ENCODE results near the gene KBTBD6.
"Not testable (repeated sequence)": the region's sequence is repeated elsewhere in the genome, so short reads cannot be mapped to it uniquely, and the experiment has no call there.

KBTBD6 gene

DNA sequence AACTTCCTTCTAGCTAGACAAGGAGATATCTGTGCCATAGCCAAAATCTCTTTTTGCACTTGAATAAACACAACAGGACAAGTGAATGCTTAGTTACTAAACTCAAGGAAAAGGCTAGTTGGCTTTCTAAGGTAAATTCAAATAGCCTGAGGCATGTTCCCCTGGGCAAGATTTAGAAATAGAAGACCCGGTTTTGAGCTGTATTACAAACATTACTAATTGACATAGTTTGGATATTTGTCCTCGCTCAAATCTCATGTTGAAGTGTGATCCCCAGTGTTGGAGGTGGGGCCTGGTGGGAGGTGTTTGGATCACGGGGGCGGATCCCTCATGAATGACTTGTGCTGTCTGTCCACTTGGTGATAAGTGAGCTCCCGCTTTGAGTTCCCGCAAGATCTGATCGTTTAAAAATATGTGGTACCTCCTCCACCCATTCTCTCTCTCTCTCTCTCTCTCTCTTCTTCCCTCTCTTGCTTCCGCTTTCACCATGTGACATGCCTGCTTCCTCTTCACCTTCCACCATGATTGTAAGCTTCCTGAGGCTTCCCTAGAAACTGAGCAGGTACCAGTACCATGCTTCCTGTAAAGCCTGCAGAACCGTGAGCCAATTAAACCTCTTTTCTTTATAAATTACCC lies 3.9 kb upstream of the KBTBD6 start:
- DNase-seq (ENCODE audit: low read depth in 2 of 3, low spot score in 1 of 3) = no peak

DNA sequence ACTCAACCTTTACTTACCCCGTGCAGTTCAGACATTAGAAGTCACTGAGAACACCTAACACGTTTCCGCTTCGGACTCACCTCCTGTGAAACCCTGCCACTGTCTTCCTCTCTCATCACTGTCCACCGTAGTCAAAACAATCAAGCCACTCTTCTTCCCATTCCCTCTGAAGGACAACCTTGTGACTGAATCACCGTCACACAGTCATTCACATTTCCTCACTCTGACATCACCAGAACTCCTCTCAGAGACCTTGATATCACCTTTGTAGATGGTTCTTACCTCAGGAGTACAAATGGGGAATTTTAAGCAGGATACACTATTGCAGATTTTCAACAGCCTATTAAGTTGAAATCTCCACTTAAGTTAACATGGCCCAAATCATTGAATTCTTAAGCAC lies 1.3 kb upstream of the KBTBD6 start:
- no peak for DNase-seq (ENCODE audit: low read depth in 2 of 3, low spot score in 1 of 3)

DNA sequence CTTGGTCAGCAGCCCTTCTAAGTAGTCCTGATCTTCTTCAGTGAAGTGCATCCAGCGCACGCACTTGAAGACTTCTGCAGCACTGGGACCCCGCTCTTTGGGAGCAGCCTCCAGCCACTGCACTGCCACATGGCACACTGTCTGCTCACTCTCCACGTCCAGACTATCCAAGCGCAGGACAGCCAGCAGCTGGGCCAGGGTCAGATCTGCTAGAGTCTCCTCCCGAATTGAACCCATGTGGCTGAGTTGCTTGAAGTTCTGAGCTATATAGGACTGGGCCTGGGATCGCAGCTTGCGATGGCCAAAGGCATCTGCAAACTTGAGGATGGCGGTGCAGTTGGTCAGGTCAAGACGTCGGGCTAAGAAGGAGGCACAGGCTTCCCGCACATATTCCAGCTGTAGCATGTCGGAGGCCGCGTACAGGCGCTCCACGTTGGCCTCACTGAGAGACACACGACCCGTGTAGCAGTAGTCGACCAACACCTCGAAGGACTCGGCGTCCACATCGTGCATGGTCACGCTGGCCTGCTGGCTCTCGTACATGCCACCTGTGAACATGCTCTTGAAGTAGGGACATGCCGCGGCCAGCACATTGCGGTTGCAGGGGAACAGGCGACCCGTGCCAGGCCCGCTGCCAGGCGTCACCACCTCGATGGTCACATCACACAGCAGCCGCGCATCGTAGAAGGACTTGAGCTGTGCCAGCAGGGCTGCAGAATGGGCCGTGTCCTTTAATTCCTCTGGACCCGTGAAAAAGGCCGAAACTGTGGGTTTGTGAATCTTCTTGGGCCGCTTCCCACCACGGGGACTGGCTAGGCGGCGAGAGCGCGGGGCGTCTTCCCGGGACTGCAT lies 716 bp downstream of the KBTBD6 start:
- not testable (repeated sequence) for DNase-seq (ENCODE audit: low read depth in 2 of 3, low spot score in 1 of 3)

DNA sequence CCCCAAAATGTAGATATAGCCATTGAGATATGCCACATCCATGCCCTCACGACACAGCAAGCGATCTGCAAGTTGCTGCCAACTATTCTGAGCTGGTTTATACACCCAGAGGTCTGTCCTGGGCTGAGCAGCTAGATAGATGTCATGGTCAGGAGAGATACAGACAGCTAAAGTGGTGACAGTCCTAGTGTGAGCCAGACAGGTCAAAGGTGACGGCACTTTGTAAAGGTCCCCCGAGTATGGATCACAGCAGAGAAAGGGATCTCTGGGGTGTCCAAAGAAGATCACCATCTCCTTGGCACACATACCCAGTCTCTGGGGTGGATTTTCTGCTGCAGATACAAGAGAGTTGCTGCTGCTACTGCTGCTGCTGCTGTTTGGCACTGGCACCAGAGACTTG lies 1.4 kb downstream of the KBTBD6 start:
- not testable (repeated sequence) for DNase-seq (ENCODE audit: low read depth in 2 of 3, low spot score in 1 of 3)

DNA sequence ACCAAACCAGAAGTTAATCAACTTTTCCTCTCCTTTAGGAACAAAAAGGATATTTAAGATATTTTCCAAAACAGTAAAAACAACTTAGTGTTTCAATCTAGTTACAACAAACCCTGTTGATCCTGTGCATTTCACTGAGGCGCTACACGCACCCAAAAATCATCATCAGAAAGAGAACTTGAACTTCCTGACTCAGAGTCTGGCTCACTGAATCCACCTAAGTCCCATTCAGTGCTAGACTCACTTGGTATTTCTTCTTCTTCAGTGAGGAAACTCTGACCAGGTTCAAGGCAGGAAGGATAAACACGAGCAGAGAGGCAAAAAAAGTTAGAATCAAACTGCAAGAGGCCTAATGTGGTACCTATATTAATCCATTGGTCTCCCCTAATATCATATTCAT lies 2.2 kb downstream of the KBTBD6 start:
- no peak for DNase-seq (ENCODE audit: low read depth in 2 of 3, low spot score in 1 of 3)

DNA sequence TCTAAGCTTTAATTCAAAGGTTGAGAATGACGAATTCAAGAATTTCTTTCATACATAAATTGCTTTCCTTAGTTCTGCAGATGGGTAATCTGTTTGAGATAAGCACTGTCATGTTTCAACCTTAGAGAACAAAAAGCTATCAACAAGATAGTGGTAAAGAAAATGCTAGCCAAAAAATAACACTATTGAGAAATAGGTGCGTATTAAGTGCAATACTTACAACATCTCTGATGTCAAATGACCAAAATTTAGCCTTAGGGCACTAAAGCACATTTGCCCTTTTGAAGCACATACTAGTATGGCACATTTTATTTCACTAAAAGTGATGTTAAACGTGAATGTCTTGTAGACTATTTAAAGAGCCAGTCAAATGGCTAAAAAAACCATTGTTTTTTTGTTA lies 4.9 kb downstream of the KBTBD6 start:
- no peak for DNase-seq (ENCODE audit: low read depth in 2 of 3, low spot score in 1 of 3)

DNA sequence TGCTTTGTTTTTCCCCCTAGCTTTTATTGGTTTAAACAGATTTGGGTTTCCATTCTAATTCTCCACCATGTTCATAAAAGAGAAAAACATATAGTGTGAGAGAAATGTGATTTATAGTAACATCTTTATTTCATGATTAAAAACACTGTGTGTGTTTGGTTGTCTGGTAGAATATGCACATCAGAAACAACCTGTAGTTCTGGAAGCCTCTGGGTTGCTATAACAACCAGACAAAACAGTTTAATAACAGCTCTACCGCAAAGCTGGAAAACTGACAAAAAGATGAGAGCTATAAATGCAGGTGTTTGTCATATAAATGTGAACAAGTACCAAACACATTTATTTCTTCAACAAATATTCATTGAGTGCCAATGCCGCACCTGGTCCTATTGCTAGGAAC lies 9.8 kb downstream of the KBTBD6 start:
- DNase-seq (ENCODE audit: low read depth in 2 of 3, low spot score in 1 of 3) = no peak

DNA sequence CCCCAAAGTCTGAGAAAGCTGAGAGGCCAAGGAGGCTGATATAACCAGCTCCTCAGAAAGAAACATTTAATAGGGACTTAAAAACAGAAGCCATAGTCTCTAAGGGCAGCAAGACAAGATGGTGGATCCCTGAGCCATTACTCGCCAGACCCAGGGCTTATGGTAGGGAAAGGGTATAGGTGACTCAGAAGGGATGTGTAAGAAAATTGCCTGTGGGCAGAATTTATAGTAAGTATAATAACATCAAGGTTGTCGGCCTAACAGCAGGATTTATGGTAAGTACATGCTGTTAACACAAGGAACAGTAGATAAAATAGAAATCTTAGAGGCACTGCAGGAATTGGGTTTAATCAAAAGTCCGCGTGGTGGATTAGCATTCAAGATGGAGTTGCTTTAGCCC lies 14.7 kb downstream of the KBTBD6 start:
- no peak for DNase-seq (ENCODE audit: low read depth in 2 of 3, low spot score in 1 of 3)

DNA sequence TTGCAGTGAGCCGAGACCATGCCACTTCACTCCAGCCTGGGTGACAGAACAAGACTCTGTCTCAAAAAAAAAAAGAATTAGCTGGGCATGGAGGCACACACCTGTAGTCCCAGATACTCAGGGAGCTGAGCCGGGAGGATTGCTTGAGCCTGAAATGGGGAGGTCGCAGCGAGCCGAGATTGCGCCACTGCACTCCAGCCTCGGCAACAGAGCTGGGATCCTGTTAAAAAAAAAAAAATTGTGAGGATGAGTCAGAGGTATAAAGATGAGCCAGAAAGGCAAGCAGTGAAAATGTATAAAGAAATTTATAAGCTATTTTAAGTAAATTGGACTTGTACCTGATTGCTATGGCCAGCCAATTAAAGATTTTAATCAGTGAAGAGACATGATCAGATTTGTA lies 21.1 kb downstream of the KBTBD6 start:
- no peak for DNase-seq (ENCODE audit: low read depth in 2 of 3, low spot score in 1 of 3)

DNA sequence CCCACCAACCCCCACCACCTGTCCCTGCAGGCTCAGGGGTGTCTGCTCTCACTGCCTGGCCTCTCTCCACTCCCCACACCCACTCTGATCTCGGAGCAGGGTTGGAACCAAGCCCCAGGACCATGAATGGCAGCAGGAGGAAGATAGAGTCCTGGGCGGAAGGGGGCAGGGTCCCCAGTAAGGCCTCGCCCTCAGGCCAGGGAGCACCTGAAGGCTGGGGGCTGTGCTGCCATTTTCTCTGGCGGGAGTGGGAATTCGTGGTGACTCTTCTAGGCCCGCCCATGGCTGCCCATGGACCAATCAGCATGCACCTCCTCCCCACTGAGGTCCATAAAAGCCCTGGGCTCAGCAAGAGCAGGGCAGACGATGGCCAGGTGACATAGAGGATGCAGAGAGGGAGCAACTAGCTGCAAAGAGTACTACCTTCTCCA lies 25.0 kb downstream of the KBTBD6 start:
- DNase-seq (ENCODE audit: low read depth in 2 of 3, low spot score in 1 of 3) = no peak

DNA sequence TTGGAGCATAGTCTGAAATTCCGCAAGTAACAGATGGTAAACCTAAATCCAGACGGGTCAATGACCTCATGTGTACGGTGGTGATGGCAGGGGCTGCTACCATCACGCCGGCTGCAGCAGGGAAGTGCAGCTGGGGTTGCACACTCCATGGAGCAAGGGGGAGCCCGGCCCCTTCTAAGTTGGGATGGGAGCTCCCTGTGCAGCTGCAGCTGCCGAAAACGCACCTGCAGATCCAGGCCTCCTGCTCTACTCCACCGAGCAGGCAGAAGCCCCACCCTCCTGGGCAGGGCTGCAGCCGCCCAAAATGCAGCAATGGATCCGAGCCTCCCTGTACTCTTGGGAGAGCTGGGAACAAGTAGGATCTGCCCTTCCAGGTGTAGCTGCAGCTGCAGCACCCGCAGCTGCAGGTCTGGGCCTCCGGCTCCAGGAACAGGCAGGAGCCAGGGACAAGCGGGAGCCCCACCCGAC lies 25.5 kb downstream of the KBTBD6 start:
- no peak for DNase-seq (ENCODE audit: low read depth in 2 of 3, low spot score in 1 of 3)

DNA sequence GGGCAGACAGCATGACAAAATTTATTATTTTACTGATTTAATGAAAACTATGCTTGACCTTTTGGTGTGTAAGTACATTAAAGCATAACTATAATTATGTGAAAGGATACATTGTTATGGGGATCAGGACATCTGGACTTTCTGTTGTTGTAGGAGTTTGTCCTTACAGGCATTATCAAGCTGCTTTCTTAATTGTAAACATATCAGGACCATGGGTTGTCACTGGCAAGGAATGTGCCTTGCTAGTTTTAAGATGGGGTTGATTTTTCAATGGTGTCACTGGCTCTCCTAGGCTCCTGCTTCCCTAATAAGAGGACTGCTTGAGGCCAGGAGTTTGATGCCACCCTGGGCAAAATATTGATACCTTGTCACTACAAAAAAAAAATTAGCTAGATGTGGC lies 32.6 kb downstream of the KBTBD6 start:
- DNase-seq (ENCODE audit: low read depth in 2 of 3, low spot score in 1 of 3) = no peak

DNA sequence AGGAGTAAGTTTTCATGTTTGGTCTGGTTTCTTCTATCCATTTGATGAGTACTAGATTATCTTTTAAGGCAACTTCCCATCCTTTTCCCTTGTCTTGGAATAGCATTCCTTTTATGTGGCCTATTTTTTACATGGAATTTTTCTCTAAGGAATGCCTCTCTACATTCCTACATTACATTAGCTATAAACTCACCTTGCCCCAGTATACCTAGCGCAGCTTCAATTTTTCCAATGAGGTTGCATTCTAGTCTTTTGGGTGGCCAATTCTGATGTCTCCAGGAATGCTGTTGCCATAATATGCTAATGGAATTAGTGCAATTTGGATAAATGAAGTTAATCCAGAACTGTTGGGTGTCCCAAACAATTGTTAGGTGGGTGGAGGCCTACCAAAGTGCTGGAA lies 33.8 kb downstream of the KBTBD6 start:
- DNase-seq (ENCODE audit: low read depth in 2 of 3, low spot score in 1 of 3) = no peak

DNA sequence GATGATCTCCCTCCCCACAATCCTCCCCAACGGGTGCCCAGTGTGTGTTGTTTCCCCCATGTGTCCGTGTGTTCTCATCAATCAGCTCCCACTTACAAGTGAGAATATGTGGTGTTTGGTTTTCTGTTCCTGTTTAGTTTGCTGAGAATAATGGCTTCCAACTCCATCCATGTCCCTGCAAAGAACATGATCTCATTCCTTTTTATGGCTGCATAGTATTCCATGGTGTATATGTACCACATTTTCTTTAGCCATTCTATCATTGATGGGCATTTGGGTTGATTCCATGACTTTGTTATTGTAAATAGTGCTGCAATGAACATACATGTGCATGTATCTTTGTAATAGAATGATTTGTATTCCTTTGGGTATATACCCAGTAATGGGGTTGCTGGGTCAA lies 36.9 kb downstream of the KBTBD6 start:
- DNase-seq (ENCODE audit: low read depth in 2 of 3, low spot score in 1 of 3) = not testable (repeated sequence)

DNA sequence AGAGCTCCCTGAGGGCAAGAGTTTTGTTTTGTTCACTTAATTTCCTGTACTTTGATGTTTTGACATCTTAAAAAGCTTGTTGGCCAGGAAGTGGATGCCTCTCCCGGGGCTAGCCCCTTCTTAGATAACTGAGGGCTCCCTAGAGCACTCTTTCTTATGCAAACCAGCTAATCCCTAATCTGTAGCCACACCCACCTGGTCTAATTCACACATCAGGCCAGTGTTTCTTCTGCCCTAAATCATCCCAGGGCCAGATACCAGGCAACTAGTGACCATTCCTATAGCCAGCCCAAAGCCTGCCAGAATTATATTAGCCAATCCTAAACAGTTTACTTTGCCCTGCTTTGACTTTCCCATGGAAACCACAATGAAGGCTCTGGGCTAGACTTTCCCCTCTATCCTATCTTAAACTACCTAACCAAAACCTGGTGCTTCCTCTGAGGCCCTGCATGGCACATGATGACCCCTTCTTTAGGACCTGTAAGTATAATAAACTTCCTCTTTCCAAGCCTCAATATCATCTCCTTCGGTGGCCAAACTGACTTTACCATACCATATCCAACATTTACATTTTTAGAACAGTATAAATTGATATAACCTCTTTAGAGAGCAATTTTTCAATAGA lies 46.5 kb downstream of the KBTBD6 start:
- DNase-seq (ENCODE audit: low read depth in 2 of 3, low spot score in 1 of 3) = no peak

DNA sequence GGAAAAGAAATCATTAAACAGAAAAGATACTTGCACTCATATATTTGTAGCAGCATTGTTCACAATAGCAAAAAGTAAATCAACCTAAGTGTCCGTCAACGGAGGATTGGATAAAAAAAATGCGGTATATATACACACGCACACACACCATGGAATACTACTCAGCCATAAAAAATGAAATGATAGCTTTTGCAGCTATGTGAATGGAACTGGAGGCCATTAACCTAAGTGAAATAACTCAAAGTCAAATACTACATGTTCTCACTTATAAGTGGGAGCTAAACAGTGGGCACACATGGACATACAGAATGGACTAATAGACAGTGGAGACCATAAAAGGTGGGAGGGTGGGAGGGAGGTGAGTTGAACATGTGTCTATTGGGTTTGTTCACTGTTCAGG lies 52.9 kb downstream of the KBTBD6 start:
- no peak for DNase-seq (ENCODE audit: low read depth in 2 of 3, low spot score in 1 of 3)
